CD4-positive, alpha-beta T cell treated with Interleukin-6 for 4 hours (primary cell): Measurements from ENCODE around the gene SDF4.
A peak's percentile ranks its signal among the peaks of the same experiment; 100 is the strongest.
"Not testable (repeated sequence)": the region's sequence is repeated elsewhere in the genome, so short reads cannot be mapped to it uniquely, and the experiment has no call there.

Experiments used
- DNase-seq: peaks from one replicate; pipeline ENCODE4 v3.0.0-alpha.2; 2020; ENCODE audit warnings: mixed read lengths

SDF4 gene

GRCh38 chr1:1259540-1259939, 27.7 kb upstream of the SDF4 start:
- DNase-seq, result no peak

- no peak for DNase-seq
Measured at GRCh38 chr1:1259119-1259488, 27.3 kb upstream of the SDF4 start.

- no peak for DNase-seq
Measured at GRCh38 chr1:1256956-1257871, 25.4 kb upstream of the SDF4 start.

- DNase-seq, result no peak
Measured at GRCh38 chr1:1255611-1256010, 23.8 kb upstream of the SDF4 start.

GRCh38 chr1:1255078-1255477, 23.3 kb upstream of the SDF4 start:
- DNase-seq, result no peak

- DNase-seq, result no peak
Measured at GRCh38 chr1:1254667-1254998, 22.8 kb upstream of the SDF4 start.

- DNase-seq, result no peak
Measured at GRCh38 chr1:1253972-1254666, 22.3 kb upstream of the SDF4 start.

- no peak for DNase-seq
Measured at GRCh38 chr1:1253314-1253713, 21.5 kb upstream of the SDF4 start.

- DNase-seq, result peak; percentile 84
Measured at GRCh38 chr1:1250786-1251284, 19.0 kb upstream of the SDF4 start.

- DNase-seq, result not testable (repeated sequence)
Measured at GRCh38 chr1:1248009-1248913, 16.5 kb upstream of the SDF4 start.

GRCh38 chr1:1247341-1247913, 15.6 kb upstream of the SDF4 start:
- no peak for DNase-seq

- DNase-seq, result no peak
Measured at GRCh38 chr1:1246577-1247340, 15.0 kb upstream of the SDF4 start, which contains the start of gene C1QTNF12. TSS of gene C1QTNF12 (minus strand) at chr1:1246722. CDS start at chr1:1246690, 32 bp downstream.

GRCh38 chr1:1245817-1246576, 14.2 kb upstream of the SDF4 start:
- no peak for DNase-seq

- DNase-seq, result no peak
Measured at GRCh38 chr1:1245178-1245816, 13.5 kb upstream of the SDF4 start.

GRCh38 chr1:1244192-1244811, 12.5 kb upstream of the SDF4 start:
- DNase-seq, result no peak

- DNase-seq, result no peak
Measured at GRCh38 chr1:1243807-1244191, 12.0 kb upstream of the SDF4 start.

- no peak for DNase-seq
Measured at GRCh38 chr1:1243266-1243660, 11.5 kb upstream of the SDF4 start.

- DNase-seq, result no peak
Measured at GRCh38 chr1:1242461-1243265, 10.9 kb upstream of the SDF4 start.

GRCh38 chr1:1241588-1242219, 9.9 kb upstream of the SDF4 start:
- DNase-seq, result no peak
